GM18517 (cell line): ENCODE results near the gene PDE1C.
"Not testable (repeated sequence)": the region's sequence is repeated elsewhere in the genome, so short reads cannot be mapped to it uniquely, and the experiment has no call there.

Source experiments
- ATAC-seq: cut with Tn5 transposase; IDR thresholded peaks from one replicate; pipeline ENCODE4 v1.9.1; 2021; ENCODE audit warnings: mild to moderate bottlenecking, moderate library complexity; ENCODE audit not compliant: unreplicated experiment

Gene PDE1C

GRCh38 chr7:32045228-32045627 lies 25.0 kb downstream of the PDE1C start:
- ATAC-seq: no peak

GRCh38 chr7:32044739-32045138 lies 25.5 kb downstream of the PDE1C start:
- no peak for ATAC-seq

GRCh38 chr7:32043688-32044087 lies 26.5 kb downstream of the PDE1C start:
- ATAC-seq: peak; percentile 90

GRCh38 chr7:32042900-32043299 lies 27.3 kb downstream of the PDE1C start:
- ATAC-seq: no peak

- ATAC-seq: no peak
Measured at GRCh38 chr7:32039000-32039756, 31.0 kb downstream of the PDE1C start.

GRCh38 chr7:32037650-32038198 lies 32.5 kb downstream of the PDE1C start:
- peak; percentile 91 for ATAC-seq

- ATAC-seq: peak; percentile 39
Measured at GRCh38 chr7:32036557-32036956, 33.6 kb downstream of the PDE1C start.

- no peak for ATAC-seq
Measured at GRCh38 chr7:32034052-32034451, 36.2 kb downstream of the PDE1C start.

- no peak for ATAC-seq
Measured at GRCh38 chr7:32033006-32033405, 37.2 kb downstream of the PDE1C start.

- ATAC-seq: no peak
Measured at GRCh38 chr7:32032211-32032610, 38.0 kb downstream of the PDE1C start.

GRCh38 chr7:32030904-32031692 lies 39.1 kb downstream of the PDE1C start:
- ATAC-seq: no peak

- no peak for ATAC-seq
Measured at GRCh38 chr7:32026083-32026425, 44.2 kb downstream of the PDE1C start.

GRCh38 chr7:32025381-32026082 lies 44.7 kb downstream of the PDE1C start:
- no peak for ATAC-seq

GRCh38 chr7:32023376-32023775 lies 46.8 kb downstream of the PDE1C start:
- ATAC-seq: no peak

GRCh38 chr7:32022966-32023365 lies 47.2 kb downstream of the PDE1C start:
- ATAC-seq: no peak

- no peak for ATAC-seq
Measured at GRCh38 chr7:32020551-32021159, 49.6 kb downstream of the PDE1C start.

- no peak for ATAC-seq
Measured at GRCh38 chr7:32018845-32019578, 51.2 kb downstream of the PDE1C start.

GRCh38 chr7:32015133-32015532 lies 55.1 kb downstream of the PDE1C start:
- ATAC-seq: no peak

GRCh38 chr7:32013471-32013870 lies 56.7 kb downstream of the PDE1C start:
- not testable (repeated sequence) for ATAC-seq

- ATAC-seq: no peak
Measured at GRCh38 chr7:32005577-32005976, 64.6 kb downstream of the PDE1C start.
